Hematopoietic multipotent progenitor cell treated with erythropoietin and hydrocortisone succinate and interleukin-3 and kit ligand, for 6 days (in vitro differentiated cells): Measurements from ENCODE around the gene METTL6.
"Not testable (repeated sequence)": the region's sequence is repeated elsewhere in the genome, so short reads cannot be mapped to it uniquely, and the experiment has no call there.

Experiments
- DNase-seq: peaks from one replicate; pipeline ENCODE4 v3.0.0-alpha.2; 2015

The METTL6 gene

DNA sequence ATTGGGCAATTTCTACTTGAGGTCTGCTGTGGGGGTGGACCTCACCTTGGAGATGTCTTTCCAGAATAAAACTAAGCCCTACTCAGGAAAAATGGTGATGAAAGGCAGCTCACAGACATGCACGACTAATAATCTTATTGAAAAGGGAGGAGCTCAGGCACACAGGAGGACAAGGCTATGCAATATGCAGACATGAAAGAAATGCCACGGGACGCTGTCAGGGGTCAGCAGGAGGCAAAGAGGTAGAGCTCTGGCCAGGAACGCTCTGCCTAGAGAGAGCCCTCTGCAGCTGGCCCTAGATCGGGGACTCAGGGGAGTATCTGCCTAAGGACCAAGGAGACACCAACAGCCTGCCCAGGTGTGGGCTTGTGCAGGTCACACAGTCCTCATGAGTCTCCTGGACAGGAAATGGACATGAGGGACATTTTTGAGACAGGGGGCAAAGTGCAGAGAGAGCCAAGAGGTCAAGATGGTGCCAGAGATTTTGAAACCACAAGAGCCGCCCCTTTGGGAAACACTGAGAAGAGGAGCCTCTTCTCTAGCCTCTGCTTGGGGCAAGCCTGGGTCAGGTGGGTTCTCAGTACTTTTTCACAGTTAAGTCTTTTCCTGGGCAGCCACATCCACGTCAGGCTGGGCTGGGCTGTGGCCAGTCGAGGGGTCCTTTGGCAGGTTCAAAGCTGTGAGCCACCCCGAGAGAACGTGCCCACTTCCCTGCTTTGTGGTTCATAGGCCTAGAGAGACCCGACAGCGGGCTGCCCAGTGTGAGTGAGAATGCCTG is 23.3 kb upstream of the METTL6 start:
- no peak for DNase-seq

DNA sequence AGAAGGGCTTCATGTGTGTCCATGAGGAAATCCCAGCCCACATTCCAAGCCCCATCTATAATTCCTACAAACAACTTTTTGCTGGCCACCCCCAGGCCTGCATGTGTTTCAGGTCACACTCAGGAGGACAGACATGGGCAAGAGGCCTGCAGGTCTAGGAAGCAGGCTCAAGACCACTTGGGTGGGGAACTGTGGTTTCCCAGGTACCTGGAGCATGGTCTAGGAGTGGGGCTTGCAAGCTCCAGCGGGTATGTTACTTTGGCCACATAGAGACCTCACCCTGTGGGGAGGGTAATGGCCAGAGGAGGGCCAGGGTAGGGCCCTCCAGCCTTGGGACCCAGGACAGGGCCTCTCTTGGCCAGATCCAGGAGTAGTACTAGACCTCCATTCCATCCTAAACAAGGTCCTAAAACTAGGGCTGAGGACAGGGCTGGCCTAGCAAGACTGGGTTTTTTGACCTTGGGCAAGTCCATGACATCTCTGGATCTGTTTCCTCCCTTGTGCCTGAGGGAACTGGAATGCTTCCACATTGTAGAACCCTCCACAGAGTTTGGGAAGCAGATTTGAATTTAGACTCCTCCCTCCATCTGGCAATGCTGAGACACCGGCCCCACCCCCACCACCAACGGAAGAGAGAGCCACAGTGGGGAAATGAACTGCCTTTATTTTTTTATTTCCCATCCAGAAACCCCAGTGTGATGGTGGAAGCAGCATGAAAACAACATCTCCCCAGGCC is 22.3 kb upstream of the METTL6 start:
- no peak for DNase-seq

- no peak for DNase-seq
These were observed 16.6 kb upstream of the METTL6 start for GRCh38 chr3:15443826-15444524.

DNA sequence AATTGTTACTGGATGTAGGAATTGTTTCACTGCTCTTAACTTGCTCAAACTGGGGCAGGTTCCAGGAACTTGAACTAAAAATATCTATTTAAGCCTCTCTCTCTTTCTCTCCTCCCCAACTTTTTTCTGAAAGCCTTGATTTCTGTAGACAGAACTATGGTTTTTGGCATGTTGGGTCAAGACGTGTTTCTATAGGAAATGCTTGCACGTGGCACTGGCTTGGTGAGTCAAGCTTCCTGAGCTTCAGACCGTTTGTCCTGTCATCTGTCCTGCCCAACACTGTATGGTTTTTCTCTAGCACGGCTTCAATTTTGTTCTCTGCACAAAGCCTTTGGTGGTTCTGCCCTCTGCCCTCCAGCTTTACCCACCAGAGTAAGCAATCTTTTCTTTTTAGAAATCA is 13.5 kb upstream of the METTL6 start:
- DNase-seq: peak; percentile 34

GRCh38 chr3:15439476-15439875 is 12.1 kb upstream of the METTL6 start:
- no peak for DNase-seq

- peak; percentile 14 for DNase-seq
These were observed 11.6 kb upstream of the METTL6 start for GRCh38 chr3:15438983-15439382.

- no peak for DNase-seq
These were observed 8.9 kb upstream of the METTL6 start for GRCh38 chr3:15436246-15436645.

- peak; percentile 38 for DNase-seq
These were observed 7.4 kb upstream of the METTL6 start for GRCh38 chr3:15434756-15435155.

- DNase-seq: no peak
These were observed 6.2 kb upstream of the METTL6 start for GRCh38 chr3:15433531-15433930.

DNA sequence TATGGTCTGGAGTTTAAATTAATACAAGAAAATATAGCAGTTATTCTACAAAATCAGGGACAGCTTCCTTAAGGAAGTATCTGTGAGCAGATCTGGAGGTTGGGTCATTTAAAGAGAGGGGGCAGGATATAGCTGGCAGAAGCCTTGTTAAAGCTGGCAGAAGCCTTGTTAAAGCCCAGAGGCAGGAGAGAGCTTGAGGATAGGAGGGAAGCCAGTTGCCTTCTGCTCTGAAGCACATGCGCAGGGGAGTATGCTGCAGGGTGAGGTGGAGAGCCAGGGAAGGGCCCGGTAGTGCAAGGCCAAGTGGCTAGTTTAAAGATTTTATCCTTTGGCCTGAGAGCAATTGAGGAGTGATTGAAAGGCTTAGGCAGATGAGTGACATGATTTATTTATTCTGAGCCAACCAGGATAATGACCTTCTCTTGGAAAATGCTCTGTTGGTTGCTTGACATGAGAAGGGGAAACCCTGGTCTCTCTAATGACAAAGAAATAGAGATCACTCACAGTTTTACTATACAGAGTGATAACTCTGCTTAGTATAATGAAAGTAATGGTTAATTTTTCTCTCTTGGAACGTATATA is 4.0 kb upstream of the METTL6 start:
- no peak for DNase-seq

DNA sequence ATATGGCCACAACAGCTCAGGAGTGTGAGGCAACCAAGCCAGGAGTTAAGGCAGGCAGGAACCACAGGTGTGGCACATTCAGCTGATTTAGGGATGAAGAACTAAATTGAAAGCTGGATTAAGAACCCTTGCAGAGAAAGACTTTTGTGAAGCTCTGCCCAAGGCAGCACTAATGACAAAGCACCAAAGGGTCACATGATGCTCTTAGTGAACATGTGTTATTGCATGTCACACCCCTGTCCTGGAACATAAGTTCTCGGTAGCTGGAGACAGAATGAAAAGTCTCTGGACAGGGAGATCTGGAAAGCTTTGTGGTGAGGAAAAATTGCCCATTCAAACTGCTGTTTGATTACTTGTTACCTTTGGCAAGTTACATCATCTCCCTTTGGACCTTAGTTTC is 3.3 kb upstream of the METTL6 start:
- DNase-seq: no peak

- no peak for DNase-seq
These were observed 1.7 kb upstream of the METTL6 start for GRCh38 chr3:15429080-15429479.

DNA sequence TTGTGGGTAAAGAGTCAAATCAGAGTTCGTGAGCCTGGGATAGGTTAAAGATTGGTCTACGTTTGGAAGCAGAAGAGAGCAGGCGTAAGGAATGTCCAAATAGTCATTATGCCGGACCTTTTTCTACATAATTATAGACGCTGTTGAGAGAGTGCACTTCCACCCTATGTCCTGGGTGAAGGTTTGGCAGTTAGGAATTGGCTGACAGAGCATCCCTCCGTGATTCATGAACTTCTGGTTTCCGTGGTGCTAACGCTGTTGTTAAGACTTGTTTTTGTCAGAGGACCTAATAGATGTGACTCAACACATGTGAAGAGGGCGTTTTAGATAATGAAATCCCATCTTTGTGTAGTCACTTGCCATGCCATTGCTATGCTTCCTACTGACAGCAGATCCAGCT is 1.2 kb upstream of the METTL6 start:
- DNase-seq: peak; percentile 44

GRCh38 chr3:15427981-15428380 is 637 bp upstream of the METTL6 start:
- peak; percentile 32 for DNase-seq

DNA sequence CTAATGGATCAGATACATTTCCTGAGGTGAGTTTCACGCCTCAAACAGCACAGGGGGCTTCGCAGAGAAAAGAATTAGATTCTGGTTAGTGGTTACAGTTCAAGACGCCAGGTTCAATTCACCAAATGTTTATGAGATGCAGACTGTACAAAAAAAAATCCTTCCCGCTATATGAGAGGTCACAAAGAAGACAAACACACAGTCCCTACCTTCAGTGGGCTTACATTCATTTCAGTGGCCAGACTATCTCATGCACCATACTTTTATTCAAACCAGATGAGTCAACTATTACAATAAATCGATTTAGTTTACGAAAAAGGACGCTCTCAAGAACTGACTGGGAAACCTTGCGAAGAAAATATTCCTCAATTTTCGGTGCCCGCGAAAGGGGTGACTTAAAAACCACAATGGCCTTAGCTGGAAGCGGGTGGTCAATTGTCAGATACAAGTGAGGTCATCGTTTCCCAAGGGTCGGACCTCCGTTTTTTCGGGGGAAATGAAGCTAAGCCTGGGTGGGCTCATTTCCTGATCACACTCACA is 695 bp downstream of the METTL6 start:
- DNase-seq: peak; percentile 16

- DNase-seq: no peak
These were observed 6.5 kb downstream of the METTL6 start for GRCh38 chr3:15420871-15421270.

GRCh38 chr3:15410966-15411365 is 16.4 kb downstream of the METTL6 start:
- not testable (repeated sequence) for DNase-seq

DNA sequence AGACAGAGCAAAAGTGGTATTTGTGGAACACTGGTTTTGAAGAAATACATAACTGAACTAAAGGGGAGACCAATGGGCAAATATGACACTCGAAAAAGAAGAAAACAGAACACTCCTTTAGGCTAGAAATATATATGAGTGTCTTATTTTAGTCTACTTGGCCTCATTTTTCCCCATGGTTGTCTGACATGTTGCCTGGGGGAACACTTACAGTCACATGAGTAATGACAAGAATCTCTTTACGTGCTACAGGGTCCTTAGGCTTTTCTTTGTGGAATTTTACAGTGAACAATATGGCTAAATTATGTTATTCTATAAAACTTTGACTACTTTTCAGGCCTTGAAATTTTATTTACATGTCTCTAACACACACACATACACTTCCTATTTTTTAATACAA is 17.6 kb downstream of the METTL6 start:
- no peak for DNase-seq

DNA sequence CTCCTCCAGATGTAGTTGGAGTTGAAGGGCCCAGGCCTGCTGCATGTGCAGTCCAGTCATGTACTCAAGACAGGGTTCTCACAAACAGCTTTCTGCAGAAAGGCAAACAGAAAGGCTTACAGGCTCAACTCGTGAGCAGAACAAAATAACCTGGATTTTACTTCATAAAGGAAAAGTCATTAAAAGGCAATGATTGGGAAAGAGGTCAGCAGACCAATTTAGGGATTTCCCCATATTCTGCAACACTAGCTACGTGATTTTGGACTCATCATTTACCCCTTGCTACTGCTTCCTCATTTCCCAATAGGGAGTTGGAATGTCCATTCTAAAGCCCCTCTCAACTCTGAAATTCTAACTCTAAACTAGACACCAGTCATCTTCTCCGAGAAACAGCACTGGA is 18.1 kb downstream of the METTL6 start:
- no peak for DNase-seq

DNA sequence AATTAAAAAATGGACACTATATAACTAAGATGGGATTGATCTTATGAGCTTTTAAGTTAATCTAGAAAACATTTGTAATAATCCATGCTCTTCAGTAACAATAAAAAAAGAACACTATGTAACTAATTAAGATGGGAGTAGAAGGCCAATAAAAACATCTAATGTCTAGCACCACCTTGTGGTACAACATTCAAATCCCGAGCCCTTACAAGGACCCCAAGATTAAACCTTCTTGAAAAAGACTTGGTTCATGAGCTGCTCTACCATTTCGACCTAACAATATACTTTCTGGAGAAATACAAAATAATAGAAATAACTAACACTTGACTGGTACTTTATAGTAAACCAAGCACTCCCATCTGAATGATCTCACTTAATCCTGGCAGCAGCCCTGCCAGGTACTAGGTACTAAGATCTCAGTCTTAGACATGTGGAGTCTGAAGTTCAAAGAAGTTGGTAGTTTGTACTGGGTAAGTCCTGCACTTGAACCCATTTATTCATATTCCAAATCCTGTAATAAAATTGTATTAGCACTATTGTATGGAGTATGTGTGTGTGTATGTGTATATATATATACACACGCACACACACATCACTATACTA is 21.8 kb downstream of the METTL6 start:
- DNase-seq: peak; percentile 86

GRCh38 chr3:15404767-15405166 is 22.6 kb downstream of the METTL6 start:
- peak; percentile 40 for DNase-seq

GRCh38 chr3:15403965-15404364 is 23.4 kb downstream of the METTL6 start:
- no peak for DNase-seq

GRCh38 chr3:15403495-15403894 is 23.8 kb downstream of the METTL6 start:
- no peak for DNase-seq
